ENCODE measurements around the gene DXO. TPM values are rescaled to one million over a fixed set of nuclear protein-coding genes. Genes with fewer than 3 reads are reported as not detected.

DXO gene
- total RNA-seq, 1 experiment from 2014 or later: 16.4 TPM

GRCh38 chr6:31947864-31948263 is 24.1 kb downstream of the DXO start:
- Histone ChIP-seq H4K20me1 (ENCODE audit: insufficient read depth) (no peaks in the 10 kb centered on the region), H3K4me3 (replicated peaks in 1 of 2; ENCODE audit: low read depth in 1 of 2, low read length in 2 of 2) (no peak overlapping the region), H3K4me1 (ENCODE audit: control insufficient read depth in 1 of 2, insufficient read depth in 2 of 2, low read length in 2 of 2) (peaks cover 7 to 31% of the 10 kb centered on the region in 2 experiments; a peak in 3 of 4 replicates), H3K9ac (ENCODE audit: low read length) (no peak overlapping the region), H2AFZ (ENCODE audit: low read depth, low read length, poor library complexity, severe bottlenecking) (no peak overlapping the region), H3K27me3 (ENCODE audit: insufficient read depth, low read length) (no peaks in the 10 kb centered on the region), H3K36me3 (ENCODE audit: control insufficient read depth in 1 of 2, insufficient read depth in 2 of 2, low read length in 2 of 2) (peaks cover 3 to 16% of the 10 kb centered on the region in 2 experiments; a peak in 3 of 4 replicates), H3K9me2 (ENCODE audit: insufficient read depth) (no peaks in the 10 kb centered on the region; the same call in 1 of the 2 replicates), H3K4me2 (ENCODE audit: low read length) (no peak overlapping the region), H3K27ac (ENCODE audit: low read depth, low read length) (no peak overlapping the region), H3K9me3 (ENCODE audit: control insufficient read depth in 1 of 2, insufficient read depth in 1 of 2, low read depth in 1 of 2, low read length in 2 of 2) (no peaks in the 10 kb centered on the region), H3K79me2 (ENCODE audit: insufficient read depth, low read length) (no peaks in the 10 kb centered on the region)
- no TSS peak for BruUV-seq (replicated peaks)
- ChIA-PET RAD21 (ENCODE audit: low non-redundant PET in 1 of 2, low total read pairs in 2 of 2, uncharacterized antibody in 2 of 2, unreplicated experiment in 2 of 2) (no interaction called here), POLR2A (no interaction called here), CTCF (no interaction called here)
- intact Hi-C loops (cut with micrococcal nuclease): no loop called here
- DNase-seq (ENCODE audit: low read depth, low spot score) (no peak), ATAC-seq (no peak)
- no peak for TF ChIP-seq ZBTB33 (IDR thresholded peaks at IDR 0.05; ENCODE audit: extremely low read depth, insufficient replicate concordance, low read length)
- TF ChIP-seq FOSL1 (IDR thresholded peaks at IDR 0.05; ENCODE audit: low read depth): no peak
- TF ChIP-seq MAX (IDR thresholded peaks at IDR 0.05): no peak
- no peak for TF ChIP-seq SRF (IDR thresholded peaks at IDR 0.05; ENCODE audit: low read depth)
- TF ChIP-seq SP1 (IDR thresholded peaks at IDR 0.05; ENCODE audit: low read depth): no peak
- no peak for TF ChIP-seq CEBPB (IDR thresholded peaks at IDR 0.05; ENCODE audit: low read depth)
- no peak for TF ChIP-seq POLR2AphosphoS5 (IDR thresholded peaks at IDR 0.05; ENCODE audit: low read depth, low read length)

- ATAC-seq (no peak), DNase-seq (ENCODE audit: low read depth, low spot score) (no peak)
- Histone ChIP-seq H3K9me3 (ENCODE audit: control insufficient read depth in 1 of 2, insufficient read depth in 1 of 2, low read depth in 1 of 2, low read length in 2 of 2) (no peaks in the 10 kb centered on the region), H3K27ac (ENCODE audit: low read depth, low read length) (no peak overlapping the region), H3K9ac (ENCODE audit: low read length) (no peak overlapping the region), H3K36me3 (ENCODE audit: control insufficient read depth in 1 of 2, insufficient read depth in 2 of 2, low read length in 2 of 2) (peaks cover 3 to 11% of the 10 kb centered on the region in 2 experiments; a peak in 2 of 4 replicates), H3K4me3 (replicated peaks in 1 of 2; ENCODE audit: low read depth in 1 of 2, low read length in 2 of 2) (no peak overlapping the region), H3K4me1 (ENCODE audit: control insufficient read depth in 1 of 2, insufficient read depth in 2 of 2, low read length in 2 of 2) (peaks cover 7 to 37% of the 10 kb centered on the region in 2 experiments; a peak in 3 of 4 replicates), H3K27me3 (ENCODE audit: insufficient read depth, low read length) (no peaks in the 10 kb centered on the region), H3K4me2 (ENCODE audit: low read length) (no peak overlapping the region), H3K9me2 (ENCODE audit: insufficient read depth) (no peaks in the 10 kb centered on the region; the same call in 1 of the 2 replicates), H3K79me2 (ENCODE audit: insufficient read depth, low read length) (no peaks in the 10 kb centered on the region), H2AFZ (ENCODE audit: low read depth, low read length, poor library complexity, severe bottlenecking) (no peak overlapping the region), H4K20me1 (ENCODE audit: insufficient read depth) (no peaks in the 10 kb centered on the region)
- ChIA-PET RAD21 (ENCODE audit: low non-redundant PET in 1 of 2, low total read pairs in 2 of 2, uncharacterized antibody in 2 of 2, unreplicated experiment in 2 of 2) (no interaction called here), CTCF (no interaction called here), POLR2A (no interaction called here)
- no TSS peak for BruUV-seq (replicated peaks)
- intact Hi-C loops (cut with micrococcal nuclease): no loop called here
- TF ChIP-seq POLR2AphosphoS5 (IDR thresholded peaks at IDR 0.05; ENCODE audit: low read depth, low read length) (no peak), CTCF (IDR thresholded peaks at IDR 0.05 in 2 of 3, conservative IDR thresholded peaks at IDR 0.05 in 1 of 3; ENCODE audit: borderline replicate concordance in 1 of 3, insufficient read depth in 1 of 3, low read depth in 2 of 3, low read length in 2 of 3) (no peak), YY1 (IDR thresholded peaks at IDR 0.05; ENCODE audit: extremely low read depth, insufficient replicate concordance, low read depth, low read length) (no peak), ATF3 (IDR thresholded peaks at IDR 0.05) (no peak), TCF7L2 (IDR thresholded peaks at IDR 0.05; ENCODE audit: borderline replicate concordance, extremely low read depth, insufficient read depth, insufficient read length) (no peak), SRF (IDR thresholded peaks at IDR 0.05; ENCODE audit: low read depth) (no peak), EGR1 (IDR thresholded peaks at IDR 0.05; ENCODE audit: low read depth) (no peak), SP1 (IDR thresholded peaks at IDR 0.05; ENCODE audit: low read depth) (no peak), POLR2A (IDR thresholded peaks at IDR 0.05; ENCODE audit: borderline replicate concordance, extremely low read depth, insufficient read depth, insufficient read length) (no peak), FOSL1 (IDR thresholded peaks at IDR 0.05; ENCODE audit: low read depth) (no peak), MAX (IDR thresholded peaks at IDR 0.05) (no peak), CBX3 (IDR thresholded peaks at IDR 0.05; ENCODE audit: low read depth) (no peak), ELF1 (IDR thresholded peaks at IDR 0.05; ENCODE audit: borderline replicate concordance, low read depth) (no peak)
Observed at GRCh38 chr6:31947070-31947675, 24.8 kb downstream of the DXO start.
